GM23338 (cell line): ENCODE measurements around the gene PREB. TPM values are rescaled to one million over a fixed set of nuclear protein-coding genes. Genes with fewer than 3 reads are reported as not detected.

Source experiments
- ATAC-seq: fragments of 200-7000 bp; cut with Tn5 transposase; 3 replicates; pipeline ENCODE4 v1.9.1; 2020
- DNase-seq: peaks from one replicate; pipeline ENCODE4 v3.0.0-alpha.2; 2015; ENCODE audit warnings: low spot score
- H2AFZ ChIP-seq: fragments of 200-600 bp; sonication (generic); 2 replicates; pipeline ENCODE4 v1.8.0; 2016; ENCODE audit warnings: antibody characterized with exemption, mild to moderate bottlenecking, moderate library complexity
- H3F3A ChIP-seq: fragments of 200-600 bp; sonication (generic); replicated peaks from 2 replicates; pipeline ENCODE4 v1.8.0; 2017; ENCODE audit warnings: antibody characterized with exemption, mixed run types, low read depth
- H3K27ac ChIP-seq: fragments of 200-600 bp; sonication (generic); 2 replicates; pipeline ENCODE4 v1.6.1; 2016; ENCODE audit warnings: low read depth
- H3K27me3 ChIP-seq: fragments of 200-600 bp; sonication (generic); 2 replicates; pipeline ENCODE4 v1.8.0; 2016; ENCODE audit warnings: mild to moderate bottlenecking, mixed run types, moderate library complexity; ENCODE audit not compliant: insufficient read depth
- H3K36me3 ChIP-seq: fragments of 200-600 bp; sonication (generic); 2 replicates; pipeline ENCODE4 v1.8.0; 2016; ENCODE audit warnings: mild to moderate bottlenecking; ENCODE audit not compliant: insufficient read depth
- H3K4me1 ChIP-seq: fragments of 200-600 bp; sonication (generic); 2 replicates; pipeline ENCODE4 v1.8.0; 2016; ENCODE audit warnings: mild to moderate bottlenecking, moderate library complexity; ENCODE audit not compliant: insufficient read depth
- H3K4me2 ChIP-seq: fragments of 200-600 bp; sonication (generic); 2 replicates; pipeline ENCODE4 v1.7.1; 2017; ENCODE audit warnings: mixed run types
- H3K4me3 ChIP-seq: fragments of 200-600 bp; sonication (generic); 2 replicates; pipeline ENCODE4 v1.6.1; 2016; ENCODE audit warnings: mixed run types
- H3K79me2 ChIP-seq: fragments of 200-600 bp; sonication (generic); replicated peaks from 2 replicates; pipeline ENCODE4 v1.8.0; 2017; ENCODE audit warnings: mild to moderate bottlenecking; ENCODE audit not compliant: insufficient read depth
- H3K9me2 ChIP-seq: fragments of 200-600 bp; sonication (generic); 2 replicates; pipeline ENCODE4 v1.8.0; 2017; ENCODE audit not compliant: insufficient read depth
- H4K20me1 ChIP-seq: fragments of 200-600 bp; sonication (generic); replicated peaks from 2 replicates; pipeline ENCODE4 v1.8.0; 2017; ENCODE audit warnings: mild to moderate bottlenecking; ENCODE audit not compliant: insufficient read depth
- H3K27ac Mint-ChIP-seq: 2 replicates; pipeline ENCODE4 v1.8.0; 2020; ENCODE audit warnings: inconsistent platforms, mild to moderate bottlenecking, moderate library complexity, mixed read lengths
- H3K27me3 Mint-ChIP-seq: 3 replicates; pipeline ENCODE4 v1.8.0; 2022; ENCODE audit warnings: low read depth, mild to moderate bottlenecking, moderate library complexity, mixed read lengths, inconsistent platforms; ENCODE audit not compliant: insufficient read depth, poor library complexity
- H3K36me3 Mint-ChIP-seq: 3 replicates; pipeline ENCODE4 v1.8.0; 2021; ENCODE audit warnings: low read depth, mild to moderate bottlenecking, inconsistent platforms, moderate library complexity, mixed read lengths
- H3K4me1 Mint-ChIP-seq: 3 replicates; pipeline ENCODE4 v1.8.0; 2020; ENCODE audit warnings: mild to moderate bottlenecking, inconsistent platforms, mixed read lengths
- H3K4me3 Mint-ChIP-seq: 3 replicates; pipeline ENCODE4 v1.8.0; 2021; ENCODE audit warnings: moderate library complexity, mild to moderate bottlenecking, inconsistent platforms, mixed read lengths
- H3K9me3 Mint-ChIP-seq: 3 replicates; pipeline ENCODE4 v1.8.0; 2020; ENCODE audit warnings: moderate library complexity, mild to moderate bottlenecking, inconsistent platforms, mixed read lengths
- CREB1 ChIP-seq: fragments of 250-450 bp; sonication (Bioruptor Pico); IDR thresholded peaks from 2 replicates; pipeline ENCODE4 v1.5.0; 2020; ENCODE audit warnings: low read depth, mild to moderate bottlenecking, moderate library complexity
- EZH2 ChIP-seq: fragments of 200-600 bp; sonication (generic); IDR thresholded peaks from one replicate; pipeline ENCODE4 v1.8.0; 2017; ENCODE audit warnings: antibody characterized with exemption, mild to moderate bottlenecking, low read depth; ENCODE audit not compliant: unreplicated experiment
- POLR2AphosphoS5 ChIP-seq: IDR thresholded peaks from 2 replicates; pipeline ENCODE4 v1.6.1; 2016; ENCODE audit warnings: antibody characterized with exemption, low read depth
- STAT1 ChIP-seq: IDR thresholded peaks from one replicate; pipeline ENCODE4 v1.6.1; 2016; ENCODE audit warnings: antibody characterized with exemption; ENCODE audit not compliant: unreplicated experiment
- ZNF462 ChIP-seq: fragments of 250-450 bp; sonication (Bioruptor Pico); IDR thresholded peaks from 2 replicates; pipeline ENCODE4 v1.5.0; 2020; ENCODE audit warnings: mild to moderate bottlenecking, moderate library complexity
- polyA plus RNA-seq: library from polyadenylated mRNA; unstranded; fragments of >200 nt; fragmentation: Nextera tagmentation; extraction: Ambion mirVana; gene quantifications from 2 replicates; pipeline ENCODE4 v1.2.1, GENCODE V29; 2016
- total RNA-seq: library from RNA; depleted of rRNA; stranded (reverse); fragments of >200 nt; shearing (Covaris generic); gene quantifications from 2 replicates; pipeline ENCODE4 v1.2.3, GENCODE V29; 2014
- TF ChIP-seq, protein P1 (sequence below): IDR thresholded peaks from one replicate; pipeline ENCODE4 v1.6.1; 2018; ENCODE audit warnings: antibody characterized with exemption; ENCODE audit not compliant: unreplicated experiment

PREB gene
- total and polyA plus RNA-seq, 2 experiments from 2014 or later = 41.2 to 79.7 TPM

DNA sequence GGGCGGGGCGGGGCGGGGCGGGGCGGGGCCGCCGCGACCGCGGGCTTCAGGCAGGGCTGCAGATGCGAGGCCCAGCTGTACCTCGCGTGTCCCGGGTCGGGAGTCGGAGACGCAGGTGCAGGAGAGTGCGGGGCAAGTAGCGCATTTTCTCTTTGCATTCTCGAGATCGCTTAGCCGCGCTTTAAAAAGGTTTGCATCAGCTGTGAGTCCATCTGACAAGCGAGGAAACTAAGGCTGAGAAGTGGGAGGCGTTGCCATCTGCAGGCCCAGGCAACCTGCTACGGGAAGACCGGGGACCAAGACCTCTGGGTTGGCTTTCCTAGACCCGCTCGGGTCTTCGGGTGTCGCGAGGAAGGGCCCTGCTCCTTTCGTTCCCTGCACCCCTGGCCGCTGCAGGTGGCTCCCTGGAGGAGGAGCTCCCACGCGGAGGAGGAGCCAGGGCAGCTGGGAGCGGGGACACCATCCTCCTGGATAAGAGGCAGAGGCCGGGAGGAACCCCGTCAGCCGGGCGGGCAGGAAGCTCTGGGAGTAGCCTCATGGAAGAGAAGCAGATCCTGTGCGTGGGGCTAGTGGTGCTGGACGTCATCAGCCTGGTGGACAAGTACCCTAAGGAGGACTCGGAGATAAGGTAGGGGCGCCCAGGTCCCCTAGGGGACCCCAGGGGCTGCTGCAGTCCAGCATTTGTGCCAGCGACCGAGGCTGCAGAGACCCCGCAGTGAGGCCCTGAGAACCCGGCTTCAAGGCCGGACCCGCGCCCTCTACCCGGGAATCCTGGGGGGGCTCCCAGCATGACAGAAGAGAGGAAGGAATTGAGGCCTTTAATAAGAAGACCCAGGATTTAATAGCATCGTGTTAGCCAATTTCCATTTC lies 47.5 kb downstream of the PREB start, which contains the start of gene KHK:
Gene KHK (plus strand): TSS at position 49 of the 870 bp plus-strand sequence. CDS start 488 bp downstream, at position 537.
- peaks cover 16% of the 10 kb centered on the region for H3K27me3 ChIP-seq
- H3K27ac Mint-ChIP-seq = no peak within 1 kb of the TSS
- ATAC-seq (peak; percentile 51), DNase-seq (peak; percentile 71)
- no peaks in the 10 kb centered on the region; the same call in 2 of the 3 replicates for H3K9me3 Mint-ChIP-seq
- peak within 1 kb of the TSS; percentile 87 for H3K4me3 ChIP-seq
- no peaks in the 10 kb centered on the region for H3K79me2 ChIP-seq
- H3K4me1 ChIP-seq = peaks cover 10% of the 10 kb centered on the region
- peaks cover 8% of the 10 kb centered on the region; the same call in 1 of the 2 replicates for H3F3A ChIP-seq
- H2AFZ ChIP-seq = peak within 1 kb of the TSS; percentile 99
- no peaks in the 10 kb centered on the region for H3K36me3 ChIP-seq
- no peaks in the 10 kb centered on the region for H3K36me3 Mint-ChIP-seq
- peaks cover 25% of the 10 kb centered on the region for H3K27me3 Mint-ChIP-seq
- no peaks in the 10 kb centered on the region for H3K9me2 ChIP-seq
- peak within 1 kb of the TSS; percentile 82 for H3K4me3 Mint-ChIP-seq
- no peak within 1 kb of the TSS for H3K27ac ChIP-seq
- no peaks in the 10 kb centered on the region; the same call in 1 of the 2 replicates for H4K20me1 ChIP-seq
- TF ChIP-seq POLR2AphosphoS5 = peak; percentile 57
- TF ChIP-seq, protein P1, sequence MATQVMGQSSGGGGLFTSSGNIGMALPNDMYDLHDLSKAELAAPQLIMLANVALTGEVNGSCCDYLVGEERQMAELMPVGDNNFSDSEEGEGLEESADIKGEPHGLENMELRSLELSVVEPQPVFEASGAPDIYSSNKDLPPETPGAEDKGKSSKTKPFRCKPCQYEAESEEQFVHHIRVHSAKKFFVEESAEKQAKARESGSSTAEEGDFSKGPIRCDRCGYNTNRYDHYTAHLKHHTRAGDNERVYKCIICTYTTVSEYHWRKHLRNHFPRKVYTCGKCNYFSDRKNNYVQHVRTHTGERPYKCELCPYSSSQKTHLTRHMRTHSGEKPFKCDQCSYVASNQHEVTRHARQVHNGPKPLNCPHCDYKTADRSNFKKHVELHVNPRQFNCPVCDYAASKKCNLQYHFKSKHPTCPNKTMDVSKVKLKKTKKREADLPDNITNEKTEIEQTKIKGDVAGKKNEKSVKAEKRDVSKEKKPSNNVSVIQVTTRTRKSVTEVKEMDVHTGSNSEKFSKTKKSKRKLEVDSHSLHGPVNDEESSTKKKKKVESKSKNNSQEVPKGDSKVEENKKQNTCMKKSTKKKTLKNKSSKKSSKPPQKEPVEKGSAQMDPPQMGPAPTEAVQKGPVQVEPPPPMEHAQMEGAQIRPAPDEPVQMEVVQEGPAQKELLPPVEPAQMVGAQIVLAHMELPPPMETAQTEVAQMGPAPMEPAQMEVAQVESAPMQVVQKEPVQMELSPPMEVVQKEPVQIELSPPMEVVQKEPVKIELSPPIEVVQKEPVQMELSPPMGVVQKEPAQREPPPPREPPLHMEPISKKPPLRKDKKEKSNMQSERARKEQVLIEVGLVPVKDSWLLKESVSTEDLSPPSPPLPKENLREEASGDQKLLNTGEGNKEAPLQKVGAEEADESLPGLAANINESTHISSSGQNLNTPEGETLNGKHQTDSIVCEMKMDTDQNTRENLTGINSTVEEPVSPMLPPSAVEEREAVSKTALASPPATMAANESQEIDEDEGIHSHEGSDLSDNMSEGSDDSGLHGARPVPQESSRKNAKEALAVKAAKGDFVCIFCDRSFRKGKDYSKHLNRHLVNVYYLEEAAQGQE = no peak
- peak within 1 kb of the TSS; percentile 95 for H3K4me2 ChIP-seq
- H3K4me1 Mint-ChIP-seq = peaks cover 25% of the 10 kb centered on the region

GRCh38 chr2:27086090-27086723 lies 48.2 kb downstream of the PREB start:
- peak overlapping the region; percentile 91 for H3K4me2 ChIP-seq
- H3K4me1 Mint-ChIP-seq = peaks cover 30% of the 10 kb centered on the region
- H3K4me3 Mint-ChIP-seq = peak overlapping the region; percentile 82
- no peaks in the 10 kb centered on the region; the same call in 2 of the 3 replicates for H3K9me3 Mint-ChIP-seq
- H2AFZ ChIP-seq = peak overlapping the region; percentile 99
- H3K36me3 ChIP-seq = no peaks in the 10 kb centered on the region
- peak; percentile 83 for ATAC-seq
- peaks cover 15% of the 10 kb centered on the region for H3K4me1 ChIP-seq
- no peak overlapping the region for H3K27ac Mint-ChIP-seq
- peak overlapping the region; percentile 87 for H3K4me3 ChIP-seq
- H3K9me2 ChIP-seq = no peaks in the 10 kb centered on the region
- H3K27ac ChIP-seq = no peak overlapping the region
- H3K36me3 Mint-ChIP-seq = no peaks in the 10 kb centered on the region
- DNase-seq = peak; percentile 91
- H3F3A ChIP-seq = peaks cover 8% of the 10 kb centered on the region; the same call in 1 of the 2 replicates
- H3K27me3 ChIP-seq = peaks cover 16% of the 10 kb centered on the region
- no peaks in the 10 kb centered on the region; the same call in 1 of the 2 replicates for H4K20me1 ChIP-seq
- peaks cover 26% of the 10 kb centered on the region for H3K27me3 Mint-ChIP-seq
- H3K79me2 ChIP-seq = no peaks in the 10 kb centered on the region
- TF ChIP-seq ZNF462 (CRISPR knock-in tag) (no peak), CREB1 (CRISPR knock-in tag) (peak; percentile 84), POLR2AphosphoS5 (peak; percentile 60; the same call in 1 of the 2 replicates), EZH2 (no peak), STAT1 (no peak)
